ENCODE data around the gene FAF1.
"Not testable (repeated sequence)": the region's sequence is repeated elsewhere in the genome, so short reads cannot be mapped to it uniquely, and the experiment has no call there.

Gene FAF1

DNA sequence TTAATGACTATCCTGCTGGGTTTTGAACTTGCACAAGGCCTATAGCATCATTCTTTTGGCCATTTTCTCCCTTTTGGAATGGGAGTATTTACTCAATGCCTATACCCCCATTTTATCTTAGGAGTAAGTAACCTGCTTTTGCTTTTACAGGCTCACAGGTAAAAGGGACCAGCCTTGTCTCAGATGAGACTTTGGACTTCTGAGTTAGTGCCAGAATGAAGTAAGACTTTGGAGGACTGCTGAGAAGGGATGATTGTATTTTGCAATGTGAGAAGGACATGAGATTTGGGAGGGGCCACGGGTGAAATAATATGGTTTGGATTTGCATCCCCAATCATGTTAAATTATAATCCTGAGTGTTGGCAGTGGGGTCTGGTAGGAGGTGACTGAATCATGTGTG is 212.7 kb downstream of the FAF1 start:
- no peak for DNase-seq

GRCh38 chr1:50742523-50742922 is 217.5 kb downstream of the FAF1 start:
- DNase-seq = no peak

DNA sequence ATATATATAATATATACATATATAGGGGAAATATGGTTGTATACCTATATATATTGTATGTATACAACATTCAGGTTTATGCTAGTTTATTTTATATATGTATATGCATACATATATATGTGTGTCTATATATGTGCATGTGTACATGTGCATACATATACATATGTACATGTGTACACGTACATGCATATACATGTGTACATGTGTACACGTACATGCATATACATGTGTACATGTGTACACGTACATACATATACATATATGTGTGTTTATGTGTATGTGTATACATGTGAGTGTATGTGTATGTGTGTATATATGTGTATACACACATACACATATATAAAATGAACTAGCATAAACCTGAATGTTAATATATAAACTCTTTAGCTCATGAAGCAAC is 220.9 kb downstream of the FAF1 start:
- DNase-seq = no peak

- no peak for DNase-seq
Observed at GRCh38 chr1:50735443-50735842, 224.6 kb downstream of the FAF1 start.

DNA sequence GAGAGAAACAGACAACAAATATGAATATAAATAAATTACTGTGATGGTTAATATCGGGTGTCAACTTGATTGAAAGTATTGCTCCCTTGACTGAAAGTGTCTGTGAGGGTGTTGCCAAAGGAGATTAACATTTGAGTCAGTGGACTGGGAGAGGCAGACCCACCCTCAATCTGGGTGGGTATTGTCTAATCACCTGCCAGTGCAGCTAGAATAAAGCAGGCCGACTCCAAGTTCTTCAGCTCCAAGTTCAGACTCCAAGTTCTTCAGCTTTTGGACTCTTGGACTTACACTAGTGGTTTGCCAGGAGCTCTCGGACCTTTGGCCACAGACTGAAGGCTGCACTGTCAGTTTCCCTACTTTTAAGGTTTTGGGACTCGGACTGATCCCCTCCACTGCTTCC is 232.5 kb downstream of the FAF1 start:
- not testable (repeated sequence) for DNase-seq

- DNase-seq = no peak
Observed at GRCh38 chr1:50724626-50725286, 235.3 kb downstream of the FAF1 start.

GRCh38 chr1:50720457-50721053 is 239.5 kb downstream of the FAF1 start:
- DNase-seq = no peak

- DNase-seq = no peak
Observed at GRCh38 chr1:50719126-50719525, 240.9 kb downstream of the FAF1 start.

DNA sequence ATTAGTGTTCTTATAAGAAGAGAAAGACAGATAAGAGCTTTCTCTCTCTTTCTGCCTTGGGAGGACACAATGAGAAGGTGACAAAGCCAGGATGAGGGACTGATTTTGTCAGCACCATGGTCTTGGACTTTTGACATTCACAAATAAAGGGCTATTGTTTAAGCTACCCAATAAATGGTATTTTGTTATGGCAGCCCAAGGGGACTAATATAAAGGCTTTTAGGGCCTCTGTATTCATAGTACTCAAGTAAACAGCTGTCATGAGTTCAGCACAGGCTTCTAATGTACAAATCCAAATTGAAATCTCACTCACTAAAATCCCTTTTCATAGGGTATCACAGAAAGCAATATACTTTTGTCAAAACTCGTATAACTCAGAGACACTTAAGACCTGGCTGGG is 242.7 kb downstream of the FAF1 start:
- DNase-seq = no peak

DNA sequence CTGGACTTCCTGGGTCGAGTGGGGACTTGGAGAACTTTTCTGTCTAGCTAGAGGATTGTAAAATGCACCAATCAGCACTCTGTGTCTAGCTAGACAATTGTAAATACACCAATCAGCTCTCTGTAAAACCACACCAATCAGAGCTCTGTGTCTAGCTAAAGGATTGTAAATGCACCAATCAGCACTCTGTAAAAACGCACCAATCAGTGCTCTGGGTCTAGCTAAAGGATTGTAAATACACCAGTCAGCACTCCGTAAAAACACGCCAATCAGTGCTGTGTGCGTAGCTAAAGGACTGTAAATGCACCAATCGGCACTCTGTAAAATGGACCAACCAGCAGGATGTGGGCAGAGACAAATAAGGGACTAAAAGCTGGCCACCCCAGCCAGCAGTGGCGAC is 243.6 kb downstream of the FAF1 start:
- DNase-seq = not testable (repeated sequence)

GRCh38 chr1:50710099-50710498 is 250.0 kb downstream of the FAF1 start:
- no peak for DNase-seq

GRCh38 chr1:50707824-50708223 is 252.2 kb downstream of the FAF1 start:
- no peak for DNase-seq

DNA sequence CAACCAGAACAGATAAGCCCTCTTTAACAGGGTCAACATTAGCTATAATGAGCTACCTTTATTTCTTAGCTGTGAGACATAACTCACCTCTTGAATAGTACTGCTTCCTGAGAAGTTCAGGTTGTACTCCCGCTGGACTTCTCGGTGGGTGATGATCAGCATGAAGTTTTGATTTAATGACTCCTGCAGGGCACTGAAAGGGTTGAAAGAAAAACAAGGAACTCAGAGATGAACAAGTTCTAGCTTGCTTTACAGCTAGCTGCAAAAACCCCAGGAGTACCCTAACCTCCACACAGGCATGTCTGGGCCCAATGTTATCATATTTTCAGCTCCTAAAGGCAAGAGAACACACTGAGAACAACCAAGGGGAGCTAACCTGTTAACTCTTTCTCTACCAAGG is 254.4 kb downstream of the FAF1 start:
- no peak for DNase-seq

GRCh38 chr1:50705041-50705440 is 255.0 kb downstream of the FAF1 start:
- DNase-seq = no peak

DNA sequence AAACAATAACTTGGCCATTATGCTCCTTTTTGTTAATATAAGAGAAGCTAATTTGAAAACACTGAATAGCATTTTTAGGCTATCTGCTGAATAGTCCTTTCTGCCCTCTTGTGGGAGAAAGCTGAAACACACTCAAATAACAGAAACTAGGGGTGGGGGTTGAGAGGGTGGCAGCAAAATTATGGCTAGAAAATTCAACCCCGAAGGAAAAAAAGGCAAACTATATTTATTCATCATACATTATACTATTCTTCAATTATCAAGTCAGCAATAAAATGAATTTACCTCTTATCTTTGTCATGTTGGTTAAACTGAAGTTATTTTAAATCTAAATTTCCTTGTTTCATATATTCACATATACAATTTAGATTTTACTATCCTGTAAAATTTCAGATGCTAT is 255.9 kb downstream of the FAF1 start:
- no peak for DNase-seq

DNA sequence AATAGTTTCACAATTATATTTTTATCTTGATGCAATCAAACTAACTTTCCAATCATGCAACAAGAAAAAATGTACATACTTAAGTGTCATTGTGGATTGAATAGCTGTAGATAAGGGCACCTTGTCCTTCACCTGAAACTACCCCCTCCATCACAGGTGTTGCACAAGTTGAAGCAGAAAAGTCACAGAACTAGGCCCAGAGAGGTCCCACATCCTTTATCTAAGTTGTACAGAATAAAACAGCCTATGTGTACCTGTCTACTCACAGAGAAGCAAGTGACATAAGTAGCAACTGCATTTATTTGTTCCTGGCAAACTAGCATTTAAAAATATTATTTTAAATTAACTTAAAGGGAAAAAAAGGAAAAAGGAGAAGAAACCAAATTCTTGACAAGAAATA is 256.8 kb downstream of the FAF1 start:
- no peak for DNase-seq

DNA sequence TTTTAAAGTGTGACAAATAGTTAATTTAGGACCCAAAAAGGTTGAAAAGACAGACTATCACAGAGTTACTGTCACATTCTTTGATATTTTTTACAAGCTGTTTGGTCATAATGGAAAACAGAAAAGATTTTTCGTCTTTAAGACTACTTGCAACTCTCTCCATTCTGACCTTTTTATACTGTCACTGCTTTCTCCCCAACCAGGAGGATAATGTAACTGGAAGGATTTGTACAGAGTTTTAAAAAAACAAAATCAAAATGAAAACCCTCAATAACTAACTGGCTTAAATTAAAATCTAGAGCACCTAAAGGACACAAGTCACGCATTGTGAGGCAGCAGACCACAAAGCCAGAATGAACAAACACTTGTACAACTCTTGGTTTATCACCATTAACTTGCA is 257.7 kb downstream of the FAF1 start:
- DNase-seq = no peak

DNA sequence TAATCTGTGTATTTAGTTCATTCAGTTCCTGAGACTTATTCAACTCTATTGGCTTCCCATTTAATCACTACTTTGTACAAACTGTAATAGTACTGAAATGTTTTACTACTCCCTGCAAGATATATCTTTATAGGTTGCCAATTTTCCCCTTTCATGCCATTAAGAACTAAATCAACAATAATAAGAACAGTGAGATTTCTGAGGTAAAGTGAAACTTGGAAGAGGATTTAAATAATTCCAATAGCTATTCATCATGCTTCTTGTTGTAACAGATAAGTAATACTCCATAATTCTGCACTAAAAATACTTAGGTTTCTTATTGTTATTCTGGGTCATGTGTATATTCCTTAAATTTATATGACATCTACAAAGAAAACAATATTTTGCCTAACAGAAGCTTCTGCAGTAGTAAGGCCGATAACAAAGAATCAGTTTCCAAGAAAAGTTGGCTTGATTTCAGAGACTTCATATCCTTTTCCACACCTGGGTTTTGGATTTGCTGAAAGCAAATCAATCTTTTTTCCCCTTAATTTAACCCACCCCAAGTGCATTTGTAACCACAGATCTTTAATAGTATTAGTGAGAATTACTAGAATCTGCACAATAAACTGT is 258.3 kb downstream of the FAF1 start:
- no peak for DNase-seq

DNA sequence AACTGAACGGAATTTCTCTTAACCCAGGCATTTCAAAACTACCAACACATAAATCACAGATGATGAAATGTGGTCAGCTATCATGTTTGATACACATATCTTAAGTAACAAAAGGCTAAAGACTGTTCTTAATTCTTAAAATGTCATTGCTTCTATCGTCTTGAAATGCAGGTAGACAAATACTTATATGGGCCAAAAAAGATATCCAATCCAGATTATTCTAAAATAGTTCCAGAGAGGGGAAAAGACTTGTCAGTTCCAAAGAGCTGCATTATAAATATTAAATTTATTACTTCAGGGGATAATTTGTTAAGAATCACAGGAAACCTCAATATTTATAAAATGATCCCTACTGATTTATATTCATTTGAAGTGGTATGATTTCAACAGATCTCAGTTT is 259.4 kb downstream of the FAF1 start:
- DNase-seq = no peak

- DNase-seq = no peak
Observed at GRCh38 chr1:50700214-50700613, 259.9 kb downstream of the FAF1 start.

GRCh38 chr1:50699795-50700194 is 260.3 kb downstream of the FAF1 start:
- DNase-seq = no peak

DNA sequence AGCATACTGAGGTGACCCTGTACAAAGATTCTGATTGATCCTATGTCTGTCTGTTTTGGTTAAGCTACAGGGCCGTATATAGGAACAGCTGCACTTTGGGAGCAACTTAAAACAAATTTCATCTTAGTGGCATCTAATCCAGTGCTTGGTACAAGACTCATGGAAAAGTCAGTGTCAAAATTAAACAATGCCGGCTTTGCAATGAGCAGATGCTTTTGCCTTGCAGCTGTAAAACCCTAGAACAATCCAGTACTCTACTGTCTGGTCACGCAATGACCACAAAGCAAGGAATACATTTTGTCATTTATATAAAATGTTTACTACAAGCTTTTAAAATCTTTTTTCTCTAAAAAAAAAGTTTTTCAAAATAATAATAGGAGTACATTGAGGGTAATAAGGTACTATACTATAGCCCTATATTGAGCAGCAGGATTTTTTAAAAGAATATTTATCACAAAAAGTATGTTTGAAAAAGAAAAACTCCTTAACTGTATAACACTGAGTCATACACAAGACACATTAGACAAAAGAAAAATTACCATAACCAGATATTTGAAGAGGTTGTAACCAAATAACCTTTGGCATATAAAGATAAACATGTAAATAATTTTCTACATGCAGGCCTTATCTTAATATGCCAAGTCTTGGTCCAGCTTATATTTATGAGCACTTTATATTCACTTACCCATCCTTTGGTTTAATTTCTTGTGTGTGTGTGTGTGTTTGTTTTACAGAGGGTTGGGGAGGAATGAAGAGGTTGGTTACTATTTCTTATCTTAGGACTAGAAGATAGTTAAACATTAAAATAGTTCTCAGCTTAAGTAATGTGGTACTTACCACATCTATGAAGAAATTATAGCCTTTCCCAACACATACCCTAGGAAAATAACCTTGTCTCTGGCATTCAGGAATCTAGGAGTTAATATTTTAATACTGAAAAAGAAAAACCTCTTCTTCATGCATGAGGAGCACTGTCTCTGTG is 262.3 kb downstream of the FAF1 start:
- DNase-seq = no peak

DNA sequence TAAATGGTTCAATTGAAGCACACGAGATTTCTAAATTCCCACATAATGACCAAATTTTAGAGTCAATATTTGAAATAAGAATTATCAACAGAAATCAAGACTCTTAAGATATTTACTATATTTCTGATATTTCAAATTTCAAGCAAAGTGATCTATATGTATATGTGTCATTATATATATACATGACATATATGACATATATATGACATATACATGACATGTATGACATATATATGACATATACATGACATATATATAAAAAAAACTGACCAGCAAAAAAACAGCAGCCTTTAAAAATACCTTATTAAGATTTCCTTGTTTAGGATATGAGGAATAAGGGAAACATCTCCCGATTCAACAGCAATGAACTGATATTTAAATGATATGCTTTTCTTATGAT is 266.2 kb downstream of the FAF1 start:
- no peak for DNase-seq

GRCh38 chr1:50684185-50684584 is 275.9 kb downstream of the FAF1 start:
- no peak for DNase-seq

Data from activated CD4-positive, alpha-beta T cell treated with anti-CD3 and anti-CD28 coated beads, Interleukin-2, amount 50 U/mL, for 4 hours (primary cell).